Articular chondrocyte of knee joint (primary cell): Measurements from ENCODE around the gene C18orf32. TPM values are rescaled to one million over a fixed set of nuclear protein-coding genes. Genes with fewer than 3 reads are reported as not detected.

Experiments
- small RNA-seq: library from RNA; depleted of rRNA; stranded (forward); fragments of <200 nt; gene quantifications from one replicate; pipeline ENCODE3, GENCODE V24; 2012
- total RNA-seq: library from RNA; depleted of rRNA; stranded (reverse); fragments of >200 nt; gene quantifications from 2 replicates; pipeline ENCODE4 v1.2.3, GENCODE V29; 2012

C18orf32 gene
- total RNA-seq = 22.9 and 29.8 TPM in 2 replicates

DNA sequence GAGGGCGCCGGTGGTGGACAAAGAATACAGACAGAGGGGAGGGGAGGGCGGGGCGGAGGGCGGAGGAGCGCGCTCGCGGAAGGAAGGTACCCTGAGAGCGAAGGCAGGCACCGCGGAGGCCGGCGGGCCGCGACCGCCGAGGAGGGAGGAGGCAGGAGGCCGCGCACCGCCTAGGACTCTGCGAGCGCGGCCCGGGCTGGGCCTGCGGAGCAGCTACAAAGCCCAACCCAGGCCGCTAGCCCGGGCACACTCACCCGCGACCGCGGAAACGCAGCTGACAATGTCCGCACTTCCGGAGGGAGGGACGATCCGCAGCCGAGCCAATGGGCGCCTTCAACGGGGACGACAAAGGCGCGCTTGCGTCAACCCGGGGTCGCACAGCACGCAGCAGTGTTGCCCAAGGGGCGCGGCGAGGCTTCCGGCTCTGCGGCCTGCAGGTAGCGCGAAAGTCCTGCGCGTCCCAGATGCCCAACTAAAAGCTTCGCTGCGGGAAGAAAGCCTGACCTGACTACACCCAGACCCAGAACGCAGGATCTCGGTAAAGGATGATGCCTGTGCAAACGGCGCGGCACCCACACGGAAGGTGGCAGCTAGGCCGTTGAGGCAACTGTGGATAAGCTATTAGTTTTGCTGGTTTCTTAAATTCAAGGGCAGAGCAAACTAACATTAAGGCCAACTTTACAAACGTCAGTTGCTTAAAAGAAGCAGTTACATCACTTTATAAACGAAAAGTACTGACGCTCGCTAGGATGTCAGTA lies at the start of gene C18orf32:
Gene C18orf32, minus strand, starts transcription at position 282 of the 758 bp plus-strand sequence. CDS start 3,486 bp downstream, outside the sequence.

DNA sequence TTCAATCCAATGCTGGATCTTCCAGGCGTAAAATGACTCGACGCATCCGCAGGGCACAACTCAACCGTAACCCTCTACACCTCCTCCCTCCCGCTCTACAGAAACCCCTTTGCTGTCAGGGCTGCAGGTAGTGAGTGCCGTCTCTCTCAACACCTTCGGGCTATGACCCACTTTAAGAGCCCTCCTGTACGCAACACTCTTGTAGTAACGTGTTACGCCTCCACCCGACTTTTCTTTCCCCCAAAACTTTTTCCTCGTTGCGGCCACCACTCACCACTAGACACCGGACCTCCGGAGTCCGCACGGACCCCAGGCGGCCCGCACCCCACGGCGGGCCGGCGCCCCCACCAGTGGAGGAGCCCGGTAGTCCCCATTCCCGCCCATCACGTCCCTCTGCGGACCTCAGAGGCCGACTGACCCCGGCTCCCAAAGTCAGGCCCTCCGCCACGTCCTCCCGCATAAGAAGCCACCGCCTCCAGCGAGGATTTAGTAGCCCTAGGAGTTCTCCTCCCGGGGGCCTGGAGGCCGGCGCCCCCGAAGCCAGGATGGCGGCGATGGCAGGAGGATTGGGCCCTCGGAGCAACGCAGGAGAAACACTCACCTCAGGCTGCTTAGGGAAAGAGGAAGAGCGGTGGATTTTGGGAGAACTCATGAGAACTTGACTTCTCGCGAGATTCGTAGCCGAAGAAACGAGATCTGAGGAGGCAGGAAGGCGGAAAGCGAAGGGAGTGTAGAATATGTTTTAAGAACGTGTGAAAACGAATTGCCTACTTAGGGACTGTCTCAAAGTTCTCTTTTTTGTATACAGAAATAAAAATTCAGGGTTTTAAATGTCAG lies 5.0 kb upstream of the C18orf32 start, which contains the start of gene RPL17:
Gene RPL17, minus strand, starts transcription at position 609 of the 837 bp plus-strand sequence.

Small RNA genes within 50 kb of the gene (small RNA-seq; reads per million reads assigned to genes)
- gene SNORD58A (not detected), gene SNORD58C (not detected)

Other genes with a start within 250 kb of the C18orf32 start
- gene DYM, start 26.6 kb downstream of the C18orf32 start, total RNA-seq = 92.6 and 103 TPM in 2 replicates
- gene RPL17, start 5.2 kb upstream of the C18orf32 start, total RNA-seq = 2,011 and 2,147 TPM in 2 replicates
- 0.32 and 0.39 TPM in 2 replicates for gene LIPG, start 74.8 kb upstream of the C18orf32 start, total RNA-seq